GM19372 (cell line): ENCODE results near the gene PPP2R5C.

Source experiments
- ATAC-seq: cut with Tn5 transposase; IDR thresholded peaks from one replicate; pipeline ENCODE4 v1.9.1; 2021; ENCODE audit warnings: mild to moderate bottlenecking, low read depth, moderate library complexity; ENCODE audit not compliant: unreplicated experiment

The PPP2R5C gene

DNA sequence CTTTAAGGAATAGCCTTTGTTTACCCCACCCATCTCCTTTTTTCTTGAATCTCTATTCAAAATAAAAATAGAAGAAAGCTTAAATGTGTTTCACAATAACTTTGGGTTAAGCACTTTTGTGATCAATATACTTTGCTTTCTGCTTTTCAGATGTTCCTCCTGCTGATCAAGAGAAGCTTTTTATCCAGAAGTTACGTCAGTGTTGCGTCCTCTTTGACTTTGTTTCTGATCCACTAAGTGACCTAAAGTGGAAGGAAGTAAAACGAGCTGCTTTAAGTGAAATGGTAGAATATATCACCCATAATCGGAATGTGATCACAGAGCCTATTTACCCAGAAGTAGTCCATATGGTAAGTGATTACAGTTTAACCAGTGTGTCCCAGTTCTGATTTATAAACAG is 95.0 kb downstream of the PPP2R5C start:
- no peak for ATAC-seq

DNA sequence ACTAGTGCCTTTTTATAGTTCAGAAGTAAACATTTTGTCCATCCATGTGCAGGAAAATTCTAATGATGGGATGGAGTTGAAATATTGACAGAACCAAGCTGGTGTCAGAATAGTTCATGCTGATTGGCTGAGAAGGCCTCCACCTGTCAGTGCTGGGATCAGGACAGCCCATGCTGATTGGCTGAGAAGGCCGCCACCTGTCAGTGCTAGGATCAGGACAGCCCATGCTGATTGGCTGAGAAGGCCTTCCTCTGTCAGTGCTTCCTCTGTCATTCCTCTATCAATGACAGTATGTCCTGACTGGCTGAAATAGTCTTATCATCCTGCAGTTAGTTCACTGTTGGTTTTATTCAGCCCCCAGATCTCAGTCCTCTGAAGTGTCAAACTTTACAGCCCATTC is 95.7 kb downstream of the PPP2R5C start:
- ATAC-seq = no peak

DNA sequence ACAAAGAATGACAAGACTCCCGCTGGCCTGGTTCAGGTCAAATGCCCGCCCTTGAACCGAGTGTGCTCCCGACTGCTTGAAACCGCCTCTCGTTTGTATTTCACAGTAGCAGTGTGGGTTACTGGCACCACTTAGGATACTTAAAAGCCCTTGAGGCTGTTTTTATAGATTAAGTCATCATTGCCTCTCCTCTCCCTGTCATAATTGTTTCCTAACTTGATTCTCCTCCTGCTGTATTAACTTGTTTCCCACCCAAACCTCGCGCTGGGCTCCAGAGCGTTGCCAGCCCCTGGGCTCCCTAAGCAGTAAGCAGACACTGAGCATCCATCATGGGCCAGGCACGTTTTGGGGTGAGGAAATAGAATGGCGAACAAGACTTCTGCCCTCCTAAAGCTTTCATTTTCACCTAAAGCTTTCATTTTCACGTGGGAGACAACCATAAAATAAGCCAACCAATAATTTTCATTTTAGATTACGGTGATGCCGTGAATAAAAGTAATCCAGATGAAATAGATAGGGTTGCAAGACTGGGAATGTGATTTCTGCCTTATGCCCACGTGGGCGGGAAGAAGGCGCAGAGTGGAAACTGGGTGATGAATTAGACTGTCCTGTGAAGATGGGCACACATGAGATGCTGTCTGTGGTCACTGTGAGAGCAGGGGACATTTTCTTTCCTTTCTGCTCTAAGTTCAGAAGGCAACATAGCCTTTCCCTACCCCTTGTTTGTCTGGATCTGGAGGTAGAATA is 97.5 kb downstream of the PPP2R5C start:
- no peak for ATAC-seq

DNA sequence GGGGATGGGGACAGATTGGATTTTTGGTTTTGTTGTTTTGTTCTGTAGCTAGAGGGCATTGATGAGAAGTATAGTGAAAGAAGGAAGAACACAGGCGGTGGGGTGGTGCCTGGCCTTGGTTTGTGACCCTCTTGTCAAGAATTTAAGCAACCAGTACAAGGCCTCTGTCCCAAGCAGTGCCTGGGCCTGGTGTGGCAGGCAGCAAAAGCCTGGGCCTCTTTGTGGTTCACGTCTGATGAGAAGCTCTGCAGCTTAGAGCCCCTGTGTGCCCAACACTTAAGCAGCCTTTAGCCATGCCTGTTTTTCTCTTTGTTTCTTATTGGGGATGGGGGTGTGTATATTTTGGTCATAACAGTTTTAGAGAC is 98.0 kb downstream of the PPP2R5C start:
- no peak for ATAC-seq

DNA sequence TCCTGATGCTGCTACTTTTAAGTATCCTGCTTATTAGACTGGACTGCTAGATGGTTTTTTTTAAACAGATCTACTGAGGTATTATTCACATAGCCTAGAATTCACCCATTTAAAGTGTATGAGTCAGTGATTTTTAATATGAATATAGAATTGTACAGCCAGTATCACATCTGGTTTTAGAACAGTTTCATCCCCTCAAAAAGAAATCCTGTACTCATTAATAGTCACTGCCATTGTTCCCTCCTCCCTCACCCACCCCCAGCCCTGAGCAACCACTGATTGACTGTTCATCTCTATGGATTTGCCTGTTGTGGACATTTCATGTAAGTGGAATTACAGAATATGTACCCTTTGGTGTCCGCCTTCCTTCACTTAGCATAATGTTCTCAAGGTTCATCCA is 98.4 kb downstream of the PPP2R5C start:
- no peak for ATAC-seq

DNA sequence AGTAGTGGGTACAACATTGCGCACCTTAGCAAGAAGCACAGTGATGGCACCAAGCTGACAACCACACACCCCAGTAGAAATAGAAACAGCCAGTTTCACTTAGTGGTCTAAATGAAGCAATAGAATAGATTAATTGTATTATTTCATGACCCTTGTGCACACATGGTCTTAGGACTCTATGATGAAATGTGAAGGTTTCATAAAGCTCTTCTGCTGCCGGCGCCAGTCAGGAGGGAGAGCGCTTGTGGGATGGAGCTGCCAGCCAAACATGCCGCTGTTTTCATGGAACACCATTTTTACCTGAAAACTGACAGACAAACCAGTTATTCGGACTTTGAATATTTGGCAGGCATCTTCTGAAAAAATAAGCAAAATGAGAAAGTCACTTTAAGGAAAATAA is 100.0 kb downstream of the PPP2R5C start:
- no peak for ATAC-seq

DNA sequence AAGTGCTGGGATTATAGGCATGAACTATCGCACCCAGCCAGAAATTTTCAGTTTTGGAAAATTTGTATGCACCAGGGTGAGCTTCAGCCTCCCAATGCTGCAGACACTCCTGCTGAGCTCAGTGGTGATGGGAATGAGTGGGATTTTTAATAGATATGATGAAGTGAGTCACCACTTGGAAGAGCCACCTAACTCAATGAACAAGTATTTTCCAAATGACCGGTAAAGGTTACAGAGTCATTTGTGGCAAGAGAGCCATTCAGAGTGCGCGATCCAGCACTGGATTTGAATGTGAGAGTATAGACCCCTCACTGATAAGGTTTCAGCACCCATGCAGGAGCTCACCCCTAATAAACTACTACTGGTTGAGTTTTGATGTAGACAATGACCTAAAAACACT is 100.7 kb downstream of the PPP2R5C start:
- ATAC-seq = no peak

DNA sequence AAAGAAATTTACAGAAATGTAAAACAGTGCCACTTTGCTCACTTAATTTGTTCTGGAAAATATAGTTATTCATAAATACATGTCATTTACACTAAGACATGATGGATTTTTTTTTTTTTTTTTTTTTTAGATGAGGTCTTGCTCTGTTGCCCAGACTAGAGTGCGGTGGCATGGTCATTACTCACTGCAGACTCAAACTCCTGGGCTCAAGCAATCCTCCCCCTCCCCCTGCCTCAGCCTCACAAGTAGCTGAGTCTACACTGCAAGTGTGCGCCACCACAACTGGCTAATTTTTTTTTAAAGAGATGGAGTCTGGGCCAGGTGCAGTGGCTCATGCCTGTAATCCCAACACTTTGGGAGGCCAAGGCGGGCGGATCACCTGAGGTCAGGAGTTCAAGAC is 101.2 kb downstream of the PPP2R5C start:
- no peak for ATAC-seq

DNA sequence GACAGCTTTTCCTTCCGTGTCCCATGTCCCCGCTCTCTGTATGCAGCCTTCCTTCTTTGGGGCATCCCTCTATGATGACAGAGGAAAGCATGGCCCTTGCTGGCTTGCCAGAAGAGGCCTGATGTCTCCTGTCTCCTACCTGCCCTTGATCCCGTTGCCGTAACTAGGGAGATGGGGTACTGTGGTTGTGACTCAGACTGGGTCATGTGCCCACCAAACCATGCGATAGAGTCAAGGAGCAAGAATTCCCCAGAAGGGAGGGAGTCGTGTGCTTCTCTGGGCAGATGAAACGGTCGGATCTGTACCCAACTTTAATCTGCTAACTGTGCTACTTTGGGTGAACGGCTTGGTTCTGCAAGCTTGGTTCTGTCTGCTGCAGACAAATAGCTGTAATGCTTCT is 103.8 kb downstream of the PPP2R5C start:
- ATAC-seq = no peak

DNA sequence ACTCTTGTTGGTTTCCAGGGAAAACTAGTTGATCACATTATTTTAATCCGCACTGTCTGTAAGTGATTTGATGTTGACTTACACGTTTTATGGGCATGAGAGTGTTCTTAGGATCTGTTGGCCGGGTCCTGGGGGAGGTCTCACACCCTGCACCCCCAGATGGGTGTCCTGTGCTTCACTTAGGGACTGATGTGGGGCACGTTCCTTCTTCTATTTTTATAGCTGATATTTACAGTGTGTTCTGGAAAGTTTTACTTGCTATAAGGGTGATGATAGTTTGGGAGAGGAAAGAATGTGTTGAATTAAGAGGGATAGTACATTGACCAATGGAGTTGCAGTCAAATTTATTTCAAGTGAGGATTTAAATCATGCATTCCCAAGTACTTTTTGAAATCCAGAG is 106.3 kb downstream of the PPP2R5C start:
- no peak for ATAC-seq

DNA sequence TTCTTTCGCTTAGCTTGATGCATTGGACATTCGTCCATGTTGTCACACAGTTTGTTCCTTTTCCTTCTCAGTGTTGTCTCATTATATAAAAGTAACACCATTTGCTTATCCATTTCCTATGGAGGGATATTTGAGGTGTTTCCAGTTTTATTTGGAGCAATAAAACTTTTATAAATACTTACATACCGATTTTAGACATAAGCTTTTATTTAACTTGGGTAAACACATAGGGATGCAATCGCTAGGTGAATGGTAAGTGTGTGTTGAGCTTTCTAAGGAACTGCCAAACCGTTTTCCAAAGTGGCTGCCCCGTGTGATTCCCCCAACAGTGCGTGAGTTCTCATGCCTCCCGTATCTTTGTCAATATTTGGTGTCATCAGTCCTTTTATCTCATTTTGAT is 107.7 kb downstream of the PPP2R5C start:
- no peak for ATAC-seq

DNA sequence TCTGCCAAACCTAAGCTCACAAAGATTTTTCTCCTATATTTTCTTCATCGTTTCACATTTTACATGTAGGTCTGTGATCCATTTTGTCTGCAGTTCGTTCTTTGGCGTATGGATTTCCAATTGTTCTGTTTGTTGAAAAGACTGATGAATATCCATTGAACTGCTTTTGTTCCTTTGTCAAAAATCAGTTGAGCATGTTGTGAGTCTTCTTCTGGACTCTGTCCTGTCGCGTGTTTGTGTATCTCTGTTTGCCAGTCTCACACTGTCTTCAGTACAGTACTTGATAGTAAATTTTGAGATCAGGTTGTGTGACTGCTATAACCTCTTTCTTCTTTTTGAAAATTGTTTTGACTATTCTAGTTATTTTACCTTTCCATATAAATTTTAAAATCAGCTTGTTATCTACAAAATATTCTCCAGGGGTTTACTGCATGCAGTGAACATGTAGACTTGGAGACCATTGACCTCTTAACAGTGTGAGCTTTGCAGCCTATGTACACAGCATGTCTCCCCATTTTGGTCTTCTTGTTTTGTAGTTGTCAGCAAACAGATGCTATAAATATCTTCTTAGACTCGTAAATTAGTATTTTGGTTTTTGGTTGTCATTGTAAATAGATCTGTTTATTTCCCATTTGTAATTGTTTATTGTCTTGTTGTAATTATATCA is 108.9 kb downstream of the PPP2R5C start:
- no peak for ATAC-seq

DNA sequence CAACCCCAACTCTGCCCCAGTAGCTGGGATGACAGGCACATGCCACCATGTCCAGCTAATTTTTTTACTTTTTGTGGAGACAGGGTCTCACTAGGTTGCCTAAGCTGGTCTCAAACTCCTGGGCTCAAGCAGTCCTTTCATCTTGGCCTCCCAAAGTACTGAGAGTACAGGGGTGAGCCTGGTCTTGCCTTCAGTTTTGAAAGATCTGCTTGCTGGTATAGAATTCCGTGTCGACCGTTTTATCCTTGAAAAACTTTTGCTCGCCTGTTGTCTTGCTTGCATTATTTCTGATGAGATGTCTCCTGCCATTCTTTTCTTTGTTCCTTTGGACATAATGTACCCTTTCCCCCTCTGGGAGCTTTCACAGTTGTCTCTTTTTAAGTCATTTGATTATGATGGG is 110.8 kb downstream of the PPP2R5C start:
- no peak for ATAC-seq

DNA sequence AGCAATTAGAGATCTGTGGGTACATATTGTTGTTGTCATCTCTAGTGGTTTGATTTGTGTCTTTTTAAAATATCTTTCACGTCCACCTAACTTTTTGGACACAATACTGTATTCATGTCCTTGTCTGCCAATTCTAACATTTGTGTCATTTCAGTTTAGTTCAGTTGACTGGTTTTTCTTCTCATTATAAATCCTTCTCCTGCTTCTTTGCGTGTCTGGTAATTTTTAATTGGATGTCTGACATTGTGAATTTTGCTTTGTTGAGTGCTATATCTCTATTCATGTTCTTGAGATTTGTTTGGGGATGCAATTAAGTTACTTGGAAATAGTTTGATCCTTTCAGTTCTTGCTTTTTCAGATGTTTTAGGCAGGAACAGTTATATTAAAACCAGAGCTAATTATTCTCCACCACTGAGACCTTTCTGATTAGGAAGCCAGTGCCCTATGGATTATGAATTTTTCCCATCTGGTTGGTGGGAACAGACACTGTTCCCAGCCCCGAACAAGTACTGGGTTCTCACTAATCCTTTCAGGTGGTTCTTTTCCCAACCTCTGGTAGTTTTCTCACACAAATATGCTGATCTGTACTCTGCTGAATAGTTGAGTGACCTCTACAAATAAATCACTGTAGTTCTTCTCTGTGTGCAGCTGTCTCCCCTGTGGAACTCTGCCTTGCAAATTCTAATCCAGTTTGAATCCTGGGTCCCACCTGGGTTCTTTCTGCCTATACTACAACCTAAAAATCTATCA is 111.7 kb downstream of the PPP2R5C start:
- no peak for ATAC-seq

DNA sequence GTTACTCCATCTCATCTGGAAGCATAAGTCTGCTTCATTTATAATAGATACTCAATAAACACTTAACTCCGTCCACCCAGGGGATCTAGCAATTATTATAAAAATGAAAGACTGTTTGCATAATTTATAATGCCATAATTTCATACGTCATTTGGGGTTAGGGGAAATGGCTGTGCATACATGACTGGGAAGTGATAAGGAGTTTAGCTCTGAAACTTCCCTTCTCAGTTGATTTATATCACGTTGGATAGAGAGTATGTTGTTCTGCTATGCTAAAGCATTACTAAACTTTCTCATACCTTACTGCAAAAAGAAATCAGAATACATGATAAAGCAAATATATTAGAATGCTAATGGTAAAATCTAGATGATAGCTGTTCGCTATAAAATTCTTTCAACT is 112.5 kb downstream of the PPP2R5C start:
- ATAC-seq = no peak

DNA sequence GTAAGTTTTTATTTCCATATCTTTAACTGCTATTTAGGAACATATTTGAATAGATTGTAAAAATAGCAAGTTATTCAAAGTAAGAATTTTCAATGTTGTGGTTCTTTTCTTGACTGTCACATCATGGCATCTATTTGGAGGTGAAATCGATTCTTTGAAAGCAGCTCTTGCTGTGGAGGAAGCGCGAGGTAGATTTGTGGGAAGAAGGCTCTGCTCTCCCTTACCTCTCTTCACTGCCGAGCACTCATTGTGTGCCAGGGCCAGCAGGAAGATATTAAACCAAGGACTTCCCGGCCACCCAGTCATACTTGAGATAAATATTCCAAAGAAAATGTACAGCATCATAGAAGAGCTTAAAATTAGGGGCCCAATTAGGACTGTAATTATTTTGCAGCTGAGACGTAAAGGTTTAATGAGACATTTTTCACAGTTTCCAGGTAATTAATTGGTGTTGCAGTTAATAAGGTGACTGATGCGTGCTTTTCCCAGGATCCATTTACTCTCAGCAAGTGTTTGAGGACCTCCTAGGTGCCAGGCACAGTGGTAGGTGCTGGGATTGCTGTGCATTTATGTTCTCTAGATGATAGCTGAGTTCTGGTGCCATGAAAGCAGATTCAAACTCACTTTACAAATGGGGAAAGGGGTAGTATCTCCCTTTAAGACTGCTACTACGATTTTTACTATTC is 113.7 kb downstream of the PPP2R5C start:
- no peak for ATAC-seq

DNA sequence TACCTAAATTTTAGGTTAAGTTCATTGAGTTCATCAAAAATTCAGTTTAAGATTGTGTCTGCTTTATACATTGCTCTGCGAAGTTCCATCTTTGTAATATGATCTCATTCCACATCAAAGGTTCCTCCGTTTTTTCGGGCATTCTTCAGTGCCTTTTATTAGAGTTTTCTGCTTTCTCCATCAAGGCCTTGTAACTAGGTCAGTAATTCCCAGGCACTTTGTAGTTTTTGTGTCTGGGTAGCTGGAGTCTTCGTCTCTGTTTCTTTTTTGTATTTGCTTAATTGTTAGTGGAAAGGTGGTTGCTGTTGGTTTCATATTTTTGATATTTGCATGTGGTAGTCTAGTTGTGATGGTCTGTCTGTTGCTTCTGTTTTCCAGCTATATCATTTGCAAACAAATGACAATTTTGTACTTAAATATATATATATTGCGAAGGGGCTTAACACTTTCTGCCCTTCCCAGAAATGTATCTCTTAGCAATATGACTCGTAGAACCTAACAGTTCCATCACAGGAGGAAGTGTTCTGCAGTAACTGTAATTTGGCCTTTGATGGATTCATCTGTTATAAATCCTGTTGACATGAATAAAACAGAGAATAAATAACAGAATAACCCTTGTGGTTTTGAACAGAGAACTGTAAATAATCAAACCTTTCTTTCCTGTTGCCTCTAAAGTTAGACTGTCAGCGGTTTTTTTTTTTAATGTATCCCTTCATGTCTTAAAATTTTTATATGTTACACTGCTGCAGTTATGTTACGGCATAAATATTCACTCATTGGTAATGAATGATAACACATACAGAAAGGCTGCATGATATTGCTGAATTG is 114.4 kb downstream of the PPP2R5C start:
- ATAC-seq = peak; percentile 29

DNA sequence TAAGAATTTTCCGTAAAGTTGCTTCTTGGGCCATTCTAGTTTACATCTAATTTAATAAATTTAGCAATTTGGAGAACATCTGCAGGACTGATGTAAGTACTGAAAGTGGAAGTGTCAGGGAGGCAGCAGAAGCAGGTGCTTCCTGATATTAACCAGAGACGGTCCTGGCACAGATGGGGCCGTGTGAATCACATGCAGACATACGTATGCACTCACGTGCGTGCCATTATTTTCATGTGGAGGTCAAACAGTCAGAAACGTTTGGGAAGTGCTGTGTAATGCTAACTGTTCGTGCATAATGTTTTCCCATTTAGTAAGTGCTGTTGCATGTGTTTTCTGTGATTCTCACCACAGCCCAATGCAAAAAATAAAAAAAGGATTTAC is 115.0 kb downstream of the PPP2R5C start:
- peak; percentile 84 for ATAC-seq

DNA sequence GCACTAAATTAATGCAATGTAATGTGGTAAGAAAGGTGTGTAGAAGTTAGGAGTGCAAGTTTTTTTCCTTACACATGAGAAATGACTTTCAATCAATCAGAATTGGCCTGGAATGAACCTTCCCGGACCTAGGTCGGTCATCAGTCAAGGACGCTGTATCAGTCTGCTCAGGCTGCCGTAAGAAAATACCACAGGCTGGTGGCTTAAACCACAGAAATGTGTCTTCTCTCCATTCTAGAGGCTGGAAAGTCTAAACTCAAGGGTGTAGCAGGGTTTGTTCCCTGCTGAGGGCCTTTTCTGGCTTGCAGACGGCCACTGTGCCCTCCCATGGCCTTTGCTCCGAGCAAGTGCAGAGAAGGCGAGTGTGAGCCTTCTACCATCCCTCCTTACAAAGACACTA is 116.3 kb downstream of the PPP2R5C start:
- ATAC-seq = no peak

DNA sequence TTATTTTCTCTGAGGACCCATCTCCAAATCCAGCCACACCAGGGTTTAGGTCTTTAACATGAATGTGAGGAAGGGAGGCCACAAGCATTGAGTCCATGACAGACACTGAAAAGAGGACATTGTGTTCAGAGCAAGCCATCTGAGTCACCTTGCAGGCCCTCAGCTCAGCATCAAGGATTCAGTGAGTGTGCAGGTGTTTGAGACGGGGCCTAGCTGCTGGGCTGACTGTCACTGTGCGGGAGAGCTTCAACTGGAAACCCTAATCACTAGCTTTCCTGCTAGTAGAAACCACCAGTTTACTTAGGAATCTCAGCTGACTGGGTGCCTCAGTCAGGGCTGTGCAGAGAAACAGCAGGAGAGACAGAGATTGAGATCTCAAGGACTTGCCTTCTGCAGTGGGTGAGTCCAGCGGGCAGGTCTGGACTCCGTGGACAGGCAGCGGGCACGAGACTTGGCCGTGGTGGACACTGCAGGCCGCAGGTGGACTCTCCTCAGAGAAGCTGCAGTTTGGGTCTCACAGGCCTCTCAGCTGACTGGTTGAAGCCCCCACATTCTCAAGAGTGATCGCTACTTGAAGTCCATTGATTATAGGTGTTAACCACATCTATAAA is 116.8 kb downstream of the PPP2R5C start:
- no peak for ATAC-seq
